HG03039 (cell line): ENCODE measurements around the gene AKT1.
"Not testable (repeated sequence)": the region's sequence is repeated elsewhere in the genome, so short reads cannot be mapped to it uniquely, and the experiment has no call there.

Source experiments
- ATAC-seq: cut with Tn5 transposase; IDR thresholded peaks from one replicate; pipeline ENCODE4 v1.9.1; 2021; ENCODE audit warnings: mild to moderate bottlenecking, moderate library complexity; ENCODE audit not compliant: unreplicated experiment

Gene AKT1

GRCh38 chr14:104819361-104819781, 23.8 kb upstream of the AKT1 start:
- ATAC-seq: no peak

GRCh38 chr14:104818714-104819161, 23.2 kb upstream of the AKT1 start:
- ATAC-seq: no peak

GRCh38 chr14:104817930-104818713, 22.6 kb upstream of the AKT1 start:
- ATAC-seq: no peak

DNA sequence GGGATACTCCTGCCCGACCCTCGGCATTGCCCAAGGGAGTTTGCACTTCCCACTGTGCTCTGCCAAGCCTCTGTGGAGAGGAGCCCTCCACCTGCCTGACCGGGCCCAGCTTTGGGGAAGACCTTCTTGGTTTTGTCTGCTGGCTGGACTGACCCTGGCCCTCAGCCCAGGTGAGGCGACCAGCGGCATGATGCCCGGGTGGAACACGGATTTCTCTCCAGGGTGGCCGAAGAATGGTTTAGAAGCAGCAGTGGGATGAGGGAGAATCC, 21.0 kb upstream of the AKT1 start:
- no peak for ATAC-seq

DNA sequence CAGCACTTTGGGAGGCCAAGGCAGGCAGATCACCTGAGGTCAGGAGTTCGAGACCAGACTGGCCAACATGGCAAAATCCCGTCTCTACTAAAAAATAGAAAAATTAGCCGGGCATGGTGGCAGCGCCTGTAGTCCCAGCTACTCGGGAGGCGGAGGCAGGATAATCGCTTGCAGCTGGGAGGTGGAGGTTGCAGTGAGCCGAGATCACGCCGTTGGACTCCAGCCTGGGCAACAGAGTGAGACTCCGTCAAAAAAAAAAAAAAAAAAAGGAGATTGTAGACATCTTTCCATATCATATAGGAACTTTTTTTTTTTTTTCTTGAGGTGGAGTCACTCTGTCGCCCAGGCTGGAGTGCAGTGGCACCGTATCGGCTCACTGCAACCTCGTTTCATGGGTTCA, 19.2 kb upstream of the AKT1 start:
- ATAC-seq: not testable (repeated sequence)

GRCh38 chr14:104813286-104813685, 17.7 kb upstream of the AKT1 start:
- ATAC-seq: no peak

- ATAC-seq: no peak
Observed at GRCh38 chr14:104810316-104810715, 14.8 kb upstream of the AKT1 start.

DNA sequence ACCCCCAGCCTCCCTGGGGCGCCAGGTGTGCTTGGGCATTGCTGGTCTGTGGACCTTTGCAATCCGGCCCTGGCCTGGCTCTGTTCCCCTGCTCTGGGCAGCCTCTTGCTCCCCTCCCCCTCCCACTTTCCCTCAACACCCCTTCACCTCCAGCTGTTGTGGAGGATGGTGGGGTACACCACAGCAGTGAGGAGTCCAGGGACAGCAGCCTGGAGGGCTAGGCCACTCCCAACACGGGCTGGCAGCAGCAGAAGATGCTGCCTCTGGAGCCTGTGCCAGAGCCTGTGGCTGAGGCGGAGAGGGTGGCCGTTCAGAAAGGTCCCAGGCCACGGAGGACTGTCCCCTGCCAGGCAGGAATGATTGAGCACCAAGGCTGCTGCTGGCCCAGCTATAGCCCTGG, 12.9 kb upstream of the AKT1 start:
- no peak for ATAC-seq

DNA sequence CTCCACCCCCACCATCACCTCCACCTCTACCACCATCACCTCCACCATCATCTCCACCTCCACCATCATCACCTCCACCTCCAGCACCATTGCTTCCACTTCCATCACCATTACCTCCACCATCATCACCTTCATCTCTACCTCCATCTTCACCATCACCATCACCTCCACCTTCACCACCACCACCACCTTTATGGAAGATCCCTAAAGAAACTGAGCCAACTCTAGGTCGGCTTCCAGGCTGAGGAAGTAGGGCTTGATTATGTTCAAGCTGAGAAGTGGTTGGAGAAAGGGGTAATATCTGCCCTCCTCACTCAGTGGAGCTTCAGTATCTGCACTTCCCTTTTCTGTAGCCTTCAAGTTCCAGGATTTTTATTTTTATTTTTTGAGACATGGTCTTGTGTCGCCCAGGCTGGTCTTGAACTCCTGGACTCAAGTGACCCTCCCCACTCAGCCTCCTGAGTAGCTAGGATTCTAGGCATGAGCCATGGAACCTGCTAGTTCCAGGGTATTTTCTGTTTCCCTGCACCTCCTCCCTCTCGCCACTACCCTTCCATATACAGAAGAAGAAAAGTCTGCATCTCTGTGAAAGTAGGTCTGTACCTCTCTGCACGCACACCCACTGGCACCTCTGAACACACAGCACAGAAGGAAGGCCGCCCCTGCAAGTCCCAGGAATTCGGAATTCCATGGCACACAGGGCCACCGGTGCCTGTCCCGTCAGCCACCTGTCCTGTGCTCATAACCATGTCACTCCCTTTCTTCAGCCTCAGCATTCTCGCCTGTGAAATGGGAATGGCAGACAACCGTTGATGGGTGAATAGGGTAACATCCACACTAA, 11.3 kb upstream of the AKT1 start:
- no peak for ATAC-seq

DNA sequence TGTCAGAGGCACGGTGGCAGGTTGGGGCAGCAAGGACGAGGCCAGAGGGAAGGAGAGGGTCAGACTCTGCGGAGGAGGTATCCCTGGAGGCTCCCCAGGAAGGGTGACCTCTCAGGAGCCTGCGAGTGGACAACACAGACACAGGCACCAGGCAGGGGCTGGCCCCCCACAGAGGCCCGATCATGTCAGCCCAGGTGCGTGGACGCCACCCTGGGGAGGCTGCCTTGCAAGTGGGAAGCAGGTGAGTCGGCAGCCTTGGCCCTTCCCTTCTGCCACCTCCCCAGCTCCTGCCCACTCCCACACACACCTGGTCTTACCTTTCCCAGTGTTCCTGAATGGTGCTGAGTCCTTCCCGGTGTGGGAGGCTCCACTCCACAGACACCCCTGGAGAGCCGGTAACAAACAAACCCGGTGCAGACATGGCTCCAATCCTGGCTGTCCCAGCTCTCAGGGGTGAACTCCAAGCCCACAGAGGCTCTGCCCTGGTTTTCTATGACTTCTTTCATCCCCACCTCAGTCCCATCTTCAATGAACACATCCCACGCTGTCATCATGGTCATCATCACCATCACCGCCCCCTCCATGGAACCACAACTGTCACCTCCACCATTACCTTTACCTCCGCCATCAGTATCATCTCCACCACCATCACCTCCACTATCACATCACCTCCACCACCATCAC, 10.5 kb upstream of the AKT1 start:
- no peak for ATAC-seq

GRCh38 chr14:104805326-104805678, 9.8 kb upstream of the AKT1 start:
- no peak for ATAC-seq

DNA sequence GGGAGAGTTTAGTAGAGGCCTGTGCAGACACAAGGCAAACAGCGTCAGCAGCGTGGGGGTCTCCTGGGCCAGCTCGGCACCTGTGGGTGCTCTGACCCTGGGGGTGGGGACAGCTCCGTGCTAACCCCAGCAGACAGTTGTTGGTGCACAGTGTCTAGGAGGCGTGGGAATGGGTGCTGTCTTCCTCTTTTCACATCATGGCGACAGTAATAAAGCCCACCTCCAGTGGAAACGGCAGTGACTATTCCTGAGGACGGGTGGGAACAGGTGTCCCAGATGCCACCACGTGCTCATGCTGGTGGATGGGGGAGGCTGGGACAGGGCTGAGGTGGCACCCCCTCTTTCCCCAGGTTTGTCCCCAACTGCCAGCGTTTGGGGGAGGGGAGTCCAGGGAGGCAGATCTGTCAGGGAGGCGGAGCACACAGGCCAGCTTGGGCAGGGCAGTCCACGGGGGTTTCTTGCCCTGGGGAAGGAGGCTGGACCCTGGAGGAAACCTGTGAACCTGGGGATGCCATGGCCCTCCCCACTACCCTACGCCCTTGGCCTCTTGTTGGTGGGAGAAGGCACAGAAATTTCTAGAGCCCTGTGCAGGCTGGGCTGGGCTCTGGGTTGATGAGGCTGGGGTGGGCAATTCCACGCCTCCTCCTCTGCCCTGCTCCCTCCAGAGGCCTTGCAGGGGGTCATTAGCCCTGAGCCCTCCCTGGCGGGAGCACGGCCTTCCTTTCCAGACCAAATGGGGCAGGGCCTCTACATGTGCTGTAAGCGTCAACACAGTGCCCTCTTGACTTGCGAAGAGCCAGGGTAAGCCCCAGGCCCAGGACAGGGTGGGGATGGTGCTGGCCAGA, 9.2 kb upstream of the AKT1 start:
- ATAC-seq: no peak

- ATAC-seq: no peak
Observed at GRCh38 chr14:104803912-104804410, 8.4 kb upstream of the AKT1 start.

- ATAC-seq: no peak
Observed at GRCh38 chr14:104803280-104803911, 7.8 kb upstream of the AKT1 start.

- no peak for ATAC-seq
Observed at GRCh38 chr14:104802394-104803184, 7.0 kb upstream of the AKT1 start.

- no peak for ATAC-seq
Observed at GRCh38 chr14:104801520-104802393, 6.2 kb upstream of the AKT1 start.

DNA sequence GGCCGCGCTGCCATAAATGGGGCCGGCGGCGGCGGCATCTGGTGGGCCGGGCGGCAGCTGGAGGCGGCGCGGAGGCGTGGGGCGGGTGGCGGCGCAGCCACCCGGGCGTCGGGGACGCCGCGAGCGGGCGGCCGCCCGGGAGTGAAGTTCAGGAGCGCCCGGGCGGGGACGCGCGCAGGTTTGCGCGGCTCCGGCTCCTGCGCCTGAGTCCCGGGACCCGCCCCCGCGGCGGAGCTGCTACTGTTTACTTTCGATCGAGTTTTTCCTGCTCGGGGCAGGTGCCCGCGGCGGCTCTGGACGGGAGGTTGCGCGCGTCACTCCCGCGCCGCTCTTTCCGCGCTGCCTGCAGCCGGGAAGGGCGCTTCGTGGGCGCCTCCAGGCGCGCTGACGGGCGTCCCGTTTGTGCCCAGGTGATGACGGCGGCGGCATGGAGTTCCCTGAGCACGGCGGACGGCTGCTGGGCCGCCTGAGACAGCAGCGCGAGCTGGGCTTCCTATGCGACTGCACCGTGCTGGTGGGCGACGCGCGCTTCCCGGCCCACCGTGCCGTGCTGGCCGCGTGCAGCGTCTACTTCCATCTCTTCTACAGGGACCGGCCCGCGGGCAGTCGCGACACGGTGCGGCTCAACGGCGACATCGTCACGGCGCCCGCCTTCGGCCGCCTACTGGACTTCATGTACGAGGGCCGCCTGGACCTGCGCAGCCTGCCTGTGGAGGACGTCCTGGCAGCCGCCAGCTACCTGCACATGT, 5.4 kb upstream of the AKT1 start, which contains the start of gene ZBTB42:
Gene ZBTB42, plus strand, starts transcription at position 331 of the 749 bp plus-strand sequence. Its CDS starts 97 bp downstream, at position 428.
- ATAC-seq: no peak
